Pancreas (tissue), 10 donors: ENCODE measurements around the gene CD28. TPM values are rescaled to one million over a fixed set of nuclear protein-coding genes. Genes with fewer than 3 reads are reported as not detected.
A peak's percentile ranks its signal among the peaks of the same experiment; 100 is the strongest.

Source experiments
- ATAC-seq, 4 donors: fragments of 200-7000 bp; cut with Tn5 transposase; one replicate each; pipeline versions ENCODE4 v1.8.0 to v1.9.1; 2020; ENCODE audit warnings: mild to moderate bottlenecking in 4 of 4, moderate library complexity in 4 of 4
- DNase-seq, 6 donors: peaks; one replicate each; pipeline ENCODE4 v3.0.0-alpha.2; 2020
- FAIRE-seq: peaks from 2 replicates; lab custom pipeline; 2012; peaks lifted over from hg19 to GRCh38; lab: Jason Lieb, UNC
- H3K27ac ChIP-seq, 4 donors: fragments of 200-600 bp; sonication (generic); 1 replicate in 3 of 4; 2 replicates in 1 of 4; pipeline versions ENCODE4 v1.5.0 to v1.8.0; 2020
- H3K27me3 ChIP-seq, 4 donors: fragments of 200-600 bp; one replicate each; pipeline ENCODE4 v1.8.0; 2021
- H3K36me3 ChIP-seq, 3 donors: fragments of 200-600 bp; sonication (generic) in 1 of 3; one replicate each; pipeline versions ENCODE4 v1.5.0 to v1.8.0; 2020 to 2021
- H3K4me1 ChIP-seq, 3 donors: fragments of 200-600 bp; one replicate each; pipeline ENCODE4 v1.8.0; 2021
- H3K4me3 ChIP-seq, 4 donors: fragments of 200-600 bp; sonication (generic) in 2 of 4; one replicate each; pipeline versions ENCODE4 v1.5.0 to v1.8.0; 2020 to 2021
- H3K9me3 ChIP-seq, 4 donors: fragments of 200-600 bp; one replicate each; pipeline ENCODE4 v1.8.0; 2021
- CTCF ChIP-seq, 4 donors: fragments of 200-600 bp; sonication (generic) in 3 of 4; IDR thresholded peaks; one replicate each; pipeline versions ENCODE4 v1.5.0 to v1.8.0; 2021; ENCODE audit warnings: antibody characterized with exemption in 4 of 4
- WGBS, 2 donors: extraction: QIAGEN DNeasy Blood & Tissue Kit; methylation state at CpG; one replicate each; pipeline ENCODE4 v1.1.7; 2013; 5-methylcytosine and 5-hydroxymethylcytosine counted together
- intact Hi-C, 3 donors: fragments of 100-400 bp; cut with DNase I; formaldehyde crosslinking; loops; one replicate each; pipeline versions ENCODE4 v1.11.1 to v1.14.2; 2022
- polyA plus RNA-seq, 2 donors: library from polyadenylated mRNA; stranded (reverse); fragments of 200-250 nt; gene quantifications; one replicate each; pipeline ENCODE4 v1.2.3, GENCODE V29; 2013
- total RNA-seq, 6 donors: library from RNA; stranded (reverse); fragmentation: NEBNext Ultra II Directional in 4 of 6; extraction: Animal tissue kit (Norgen Biotek cat#: 25700) in 4 of 6; gene quantifications; one replicate each; pipeline versions ENCODE4 v1.2.1 to v1.2.4, GENCODE V29; 2021 to 2023
- donor health status: healthy with polysubstance abuse.
- donor health status: DM: no; HTN: no; CAD: no; lungs with moderate emphysema.
- donor health status: DM: no; HTN: no; CAD: no.
- donor health status: control.
- donor health status: control.
- donor health status: Bipolar disorder and iron deficiency.
- donor health status: DM: yes; HTN: yes; CAD: no.
- donor health status: DM: no; HTN: no; CAD: no.
- donor health status: DM: no; HTN: no; CAD: no.
- donor health status: DM: yes; HTN: yes; CAD: no.

Gene CD28
- total and polyA plus RNA-seq, 8 donors = 0.08 to 0.63 (median 0.28) TPM; not detected in 1

GRCh38 chr2:203734276-203734983 is 28.0 kb downstream of the CD28 start:
- ATAC-seq (no peak), DNase-seq (peak in 1 of 6 donors; percentile 34), FAIRE-seq (no peak)
- WGBS, 2 donors = 94 to 97% methylated on average over 12 of the region's 12 CpGs
- Histone ChIP-seq H3K4me1 (no peaks in the 10 kb centered on the region), H3K36me3 (no peaks in the 10 kb centered on the region), H3K4me3 (no peak overlapping the region), H3K27me3 (no peaks in the 10 kb centered on the region), H3K9me3 (no peaks in the 10 kb centered on the region), H3K27ac (no peak overlapping the region)
- TF ChIP-seq CTCF (IDR thresholded peaks at IDR 0.05) = no peak
- intact Hi-C loops = no loop called here

GRCh38 chr2:203737360-203737759 is 30.9 kb downstream of the CD28 start:
- TF ChIP-seq CTCF (IDR thresholded peaks at IDR 0.05) = no peak
- no peak for FAIRE-seq

GRCh38 chr2:203739351-203739750 is 32.9 kb downstream of the CD28 start:
- 75 to 80% methylated on average over 2 of the region's 2 CpGs for WGBS, 2 donors
- TF ChIP-seq CTCF (IDR thresholded peaks at IDR 0.05) = no peak

More at GRCh38 chr2:203737360-203737759, 30.9 kb downstream of the CD28 start:
- no peaks in the 10 kb centered on the region for H3K9me3 ChIP-seq
- DNase-seq (no peak), ATAC-seq (no peak)
- H3K4me1 ChIP-seq = no peaks in the 10 kb centered on the region
- no peaks in the 10 kb centered on the region for H3K36me3 ChIP-seq
- 92 to 97% methylated on average over 1 of the region's 1 CpG for WGBS, 2 donors
- intact Hi-C loops = no loop called here
- H3K27me3 ChIP-seq = no peaks in the 10 kb centered on the region
- H3K4me3 ChIP-seq = no peak overlapping the region
- no peak overlapping the region for H3K27ac ChIP-seq

GRCh38 chr2:203740871-203741281 is 34.4 kb downstream of the CD28 start:
- Histone ChIP-seq H3K27me3 (peaks cover 0 to 4% (median 0%) of the 10 kb centered on the region in 4 donors), H3K36me3 (no peaks in the 10 kb centered on the region), H3K9me3 (no peaks in the 10 kb centered on the region), H3K4me1 (no peaks in the 10 kb centered on the region), H3K27ac (no peak overlapping the region), H3K4me3 (no peak overlapping the region)
- intact Hi-C loops = no loop called here
- ATAC-seq (no peak), DNase-seq (no peak), FAIRE-seq (no peak)
- TF ChIP-seq CTCF (IDR thresholded peaks at IDR 0.05) = no peak
- WGBS, 2 donors = 66 to 69% methylated on average over 2 of the region's 2 CpGs

More at GRCh38 chr2:203739351-203739750, 32.9 kb downstream of the CD28 start:
- ATAC-seq = no peak
- Histone ChIP-seq H3K9me3 (no peaks in the 10 kb centered on the region), H3K27me3 (no peaks in the 10 kb centered on the region), H3K4me3 (no peak overlapping the region), H3K4me1 (no peaks in the 10 kb centered on the region), H3K36me3 (no peaks in the 10 kb centered on the region), H3K27ac (no peak overlapping the region)
- DNase-seq = no peak
- FAIRE-seq = no peak
- intact Hi-C loops = no loop called here

GRCh38 chr2:203741566-203741965 is 35.1 kb downstream of the CD28 start:
- 54 to 93% methylated on average over 1 of the region's 1 CpG for WGBS, 2 donors
- no peak for DNase-seq
- peaks cover 0 to 4% (median 0%) of the 10 kb centered on the region in 4 donors for H3K27me3 ChIP-seq
- H3K9me3 ChIP-seq = no peaks in the 10 kb centered on the region
- no peak overlapping the region for H3K4me3 ChIP-seq
- H3K27ac ChIP-seq = no peak overlapping the region
- no peak for ATAC-seq
- no peak for FAIRE-seq
- no peak for TF ChIP-seq CTCF (IDR thresholded peaks at IDR 0.05)
- intact Hi-C loops = no loop called here
- H3K36me3 ChIP-seq = no peaks in the 10 kb centered on the region
- H3K4me1 ChIP-seq = no peaks in the 10 kb centered on the region
